GM06990 (cell line): ENCODE data around the gene PEX1.
"Not testable (repeated sequence)": the region's sequence is repeated elsewhere in the genome, so short reads cannot be mapped to it uniquely, and the experiment has no call there.

Experiments
- DNase-seq: peaks from one replicate; pipeline ENCODE4 v3.0.0-alpha.2; 2011; ENCODE audit not compliant: insufficient read length; ENCODE audit errors: extremely low read depth
- H3K27me3 ChIP-seq: replicated peaks from 2 replicates; pipeline ENCODE4 v1.6.0; 2011; ENCODE audit warnings: low read length; ENCODE audit not compliant: control insufficient read depth, insufficient read depth
- H3K36me3 ChIP-seq: 2 replicates; pipeline ENCODE4 v1.5.1; 2011; ENCODE audit warnings: low read length; ENCODE audit not compliant: control insufficient read depth, insufficient read depth
- H3K4me3 ChIP-seq: replicated peaks from 2 replicates; pipeline ENCODE4 v1.5.1; 2011; ENCODE audit warnings: low read depth, mild to moderate bottlenecking, control low read depth, low read length
- CTCF ChIP-seq: IDR thresholded peaks from 2 replicates; pipeline ENCODE4 v1.5.1; 2011; ENCODE audit warnings: low read length, control low read depth, mild to moderate bottlenecking, inconsistent platforms; ENCODE audit not compliant: insufficient read depth, poor library complexity, severe bottlenecking

The PEX1 gene

GRCh38 chr7:92446869-92447344 is 81.4 kb downstream of the PEX1 start:
- no peak for DNase-seq
- H3K27me3 ChIP-seq = no peaks in the 10 kb centered on the region
- peaks cover under 1% of the 10 kb centered on the region for H3K36me3 ChIP-seq
- peak overlapping the region; percentile 95 for H3K4me3 ChIP-seq
- no peak for TF ChIP-seq CTCF

- not testable (repeated sequence) for DNase-seq, H3K4me3 ChIP-seq, H3K27me3 ChIP-seq, H3K36me3 ChIP-seq
Measured at GRCh38 chr7:92442720-92443119, 85.6 kb downstream of the PEX1 start.

GRCh38 chr7:92437956-92438491 is 90.3 kb downstream of the PEX1 start:
- no peak for TF ChIP-seq CTCF
- no peak for DNase-seq
- Histone ChIP-seq H3K4me3 (no peak overlapping the region), H3K27me3 (no peaks in the 10 kb centered on the region), H3K36me3 (no peaks in the 10 kb centered on the region)
